Kidney (tissue), 14 donors: Measurements from ENCODE around the gene CMTM3. TPM values are rescaled to one million over a fixed set of nuclear protein-coding genes. Genes with fewer than 3 reads are reported as not detected.
"Not testable (repeated sequence)": the region's sequence is repeated elsewhere in the genome, so short reads cannot be mapped to it uniquely, and the experiment has no call there.

Experiments used
- DNase-seq, 5 donors: peaks; one replicate each; pipeline ENCODE4 v3.0.0-alpha.2; 2013 to 2020
- FAIRE-seq: peaks from 2 replicates; lab custom pipeline; 2012; peaks lifted over from hg19 to GRCh38; lab: Jason Lieb, UNC
- H3K27ac ChIP-seq, 2 donors: one replicate each; pipeline ENCODE4 v1.7.0; 2013; ENCODE audit warnings: low read depth in 2 of 2, low read length in 2 of 2, inconsistent platforms in 1 of 2
- H3K27me3 ChIP-seq: one replicate; pipeline ENCODE4 v1.7.1; 2013; ENCODE audit warnings: low read length, inconsistent platforms; ENCODE audit not compliant: control insufficient read depth, insufficient read depth
- H3K36me3 ChIP-seq, 3 donors: one replicate each; pipeline versions ENCODE4 v1.7.0 to v1.7.1; 2013; ENCODE audit warnings: low read length in 3 of 3, control low read depth in 1 of 3, inconsistent platforms in 1 of 3; ENCODE audit not compliant: insufficient read depth in 3 of 3, control insufficient read depth in 2 of 3
- H3K4me1 ChIP-seq, 3 donors: one replicate each; pipeline versions ENCODE4 v1.7.0 to v1.7.1; 2013; ENCODE audit warnings: low read length in 3 of 3, inconsistent platforms in 1 of 3, low read depth in 1 of 3; ENCODE audit not compliant: control insufficient read depth in 2 of 3, insufficient read depth in 2 of 3
- H3K4me3 ChIP-seq, 3 donors: one replicate each; pipeline versions ENCODE4 v1.7.0 to v1.8.1; 2013; ENCODE audit warnings: low read length in 3 of 3, control low read depth in 1 of 3, inconsistent platforms in 1 of 3
- H3K9ac ChIP-seq, 3 donors: one replicate each; pipeline versions ENCODE4 v1.7.0 to v1.7.1; 2013; ENCODE audit warnings: low read length in 3 of 3, control low read depth in 1 of 3, inconsistent platforms in 1 of 3
- H3K9me3 ChIP-seq, 3 donors: one replicate each; pipeline versions ENCODE4 v1.7.0 to v1.7.1; 2013; ENCODE audit warnings: low read length in 3 of 3, control low read depth in 1 of 3, inconsistent platforms in 1 of 3; ENCODE audit not compliant: control insufficient read depth in 2 of 3, insufficient read depth in 1 of 3
- intact Hi-C: fragments of 100-400 bp; cut with DNase I; formaldehyde crosslinking; loops from one replicate; pipeline ENCODE4 v1.11.1; 2022
- polyA plus RNA-seq: library from polyadenylated mRNA; stranded (reverse); fragments of 350-450 nt; fragmentation: Illumina TruSeq; extraction: RNeasy Lipid Tissue Mini Kit (QIAGEN cat#74804); gene quantifications from one replicate; pipeline ENCODE4 v1.2.3, GENCODE V29; 2014; ENCODE audit warnings: low read depth, low replicate concordance; ENCODE audit not compliant: insufficient read depth
- total RNA-seq: library from RNA; stranded (reverse); fragmentation: NEBNext Ultra II Directional; extraction: Animal tissue kit (Norgen Biotek cat#: 25700); gene quantifications from one replicate; pipeline ENCODE4 v1.2.1, GENCODE V29; 2021
- TF ChIP-seq, protein P1 (sequence below): IDR thresholded peaks from 3 replicates; pipeline ENCODE4 v1.5.1; 2012; ENCODE audit warnings: mild to moderate bottlenecking, moderate library complexity, borderline replicate concordance; ENCODE audit not compliant: insufficient read depth; ENCODE audit errors: extremely low read depth
- donor health status: control.
- donor health status: control.
- donor health status: control.
- donor health status: control.
- donor health status: control.
- donor health status: DM: yes; HTN: yes; CAD: no.
- donor health status: Normal renal cell carcinoma (clear cell type).

The CMTM3 gene
- total and polyA plus RNA-seq, 2 donors from 2014 or later, result 13.8 to 22.9 TPM

DNA sequence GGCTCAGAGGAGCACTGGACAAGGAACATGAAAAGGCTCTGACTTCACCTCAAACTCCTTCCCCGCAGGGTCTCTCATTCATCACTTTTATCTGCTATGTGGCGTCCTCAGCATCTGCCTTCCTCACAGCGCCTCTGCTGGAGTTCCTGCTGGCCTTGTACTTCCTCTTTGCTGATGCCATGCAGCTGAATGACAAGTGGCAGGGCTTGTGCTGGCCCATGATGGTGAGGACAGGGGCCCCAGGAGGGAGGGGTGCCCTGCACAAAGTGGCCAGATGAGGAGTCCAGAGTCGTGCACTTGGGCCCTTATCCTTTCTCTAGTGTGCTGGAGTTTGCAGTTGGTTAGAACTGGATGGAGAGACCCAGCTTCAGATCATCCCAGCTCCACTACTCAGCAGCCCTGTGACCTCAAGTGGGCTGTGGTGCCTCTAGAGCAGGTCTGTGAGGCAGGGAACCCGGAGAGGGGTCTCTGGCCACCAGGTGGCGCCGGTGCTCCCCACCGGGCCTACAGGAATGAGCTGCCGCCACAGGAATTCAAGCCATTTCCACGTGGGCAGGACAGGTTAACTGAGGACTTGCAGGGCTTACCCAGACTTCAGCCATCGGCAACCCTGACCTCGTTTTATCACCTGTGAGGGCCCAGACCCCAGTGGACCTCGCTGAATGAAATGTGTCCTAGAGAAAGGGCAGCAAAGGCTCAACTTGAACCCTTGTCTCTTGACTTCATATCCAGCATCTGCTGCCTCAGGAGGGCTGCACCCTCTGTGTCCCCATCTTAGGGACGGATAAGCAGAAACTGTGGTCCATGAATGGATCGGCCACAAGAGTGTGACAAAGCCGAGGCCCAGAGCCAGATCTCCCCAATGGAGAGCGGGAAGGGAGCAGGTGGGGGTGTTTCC, 4.0 kb downstream of the CMTM3 start:
- peaks cover 0 to 10% (median 3%) of the 10 kb centered on the region in 3 donors for H3K36me3 ChIP-seq

DNA sequence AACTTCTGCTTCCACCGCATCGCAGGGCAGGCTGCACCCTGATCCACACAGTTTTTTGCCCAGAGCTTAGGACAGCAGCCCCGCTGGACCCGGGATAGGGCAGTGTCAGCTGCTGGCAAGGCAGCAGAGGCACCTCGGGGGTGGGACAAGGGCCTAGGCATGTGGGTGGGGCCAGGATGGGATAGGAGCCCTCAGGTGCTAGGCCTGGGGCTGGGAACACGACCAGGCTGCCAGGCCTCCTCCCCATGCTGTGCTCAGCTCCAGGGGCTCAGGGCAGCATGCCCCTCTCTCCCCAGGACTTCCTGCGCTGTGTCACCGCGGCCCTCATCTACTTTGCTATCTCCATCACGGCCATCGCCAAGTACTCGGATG, 4.6 kb downstream of the CMTM3 start:
- DNase-seq (peak in 1 of 5 donors; percentile 74), FAIRE-seq (no peak)
- H3K9ac ChIP-seq, result peak overlapping the region in 1 of 3 donors; percentile 28
- H3K27ac ChIP-seq, result no peak overlapping the region
- intact Hi-C loops, result loop anchor here (10.0 kb wide), 1 partner anchor 204 kb away; no protein-coding TSS in a partner anchor
- no peaks in the 10 kb centered on the region for H3K9me3 ChIP-seq
- no peaks in the 10 kb centered on the region for H3K27me3 ChIP-seq
- peaks cover 0 to 10% (median 8%) of the 10 kb centered on the region in 3 donors for H3K4me1 ChIP-seq
- TF ChIP-seq, protein P1, sequence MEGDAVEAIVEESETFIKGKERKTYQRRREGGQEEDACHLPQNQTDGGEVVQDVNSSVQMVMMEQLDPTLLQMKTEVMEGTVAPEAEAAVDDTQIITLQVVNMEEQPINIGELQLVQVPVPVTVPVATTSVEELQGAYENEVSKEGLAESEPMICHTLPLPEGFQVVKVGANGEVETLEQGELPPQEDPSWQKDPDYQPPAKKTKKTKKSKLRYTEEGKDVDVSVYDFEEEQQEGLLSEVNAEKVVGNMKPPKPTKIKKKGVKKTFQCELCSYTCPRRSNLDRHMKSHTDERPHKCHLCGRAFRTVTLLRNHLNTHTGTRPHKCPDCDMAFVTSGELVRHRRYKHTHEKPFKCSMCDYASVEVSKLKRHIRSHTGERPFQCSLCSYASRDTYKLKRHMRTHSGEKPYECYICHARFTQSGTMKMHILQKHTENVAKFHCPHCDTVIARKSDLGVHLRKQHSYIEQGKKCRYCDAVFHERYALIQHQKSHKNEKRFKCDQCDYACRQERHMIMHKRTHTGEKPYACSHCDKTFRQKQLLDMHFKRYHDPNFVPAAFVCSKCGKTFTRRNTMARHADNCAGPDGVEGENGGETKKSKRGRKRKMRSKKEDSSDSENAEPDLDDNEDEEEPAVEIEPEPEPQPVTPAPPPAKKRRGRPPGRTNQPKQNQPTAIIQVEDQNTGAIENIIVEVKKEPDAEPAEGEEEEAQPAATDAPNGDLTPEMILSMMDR, result no peak
- no peak overlapping the region for H3K4me3 ChIP-seq
- H3K36me3 ChIP-seq, result peaks cover 0 to 10% (median 3%) of the 10 kb centered on the region in 3 donors

More for the DNA sequence above, 4.0 kb downstream of the CMTM3 start:
- FAIRE-seq, result no peak
- peak; percentile 92 to 95 (median 92) for DNase-seq
- Histone ChIP-seq H3K9me3 (no peaks in the 10 kb centered on the region), H3K4me3 (no peak overlapping the region), H3K4me1 (peaks cover 0 to 14% (median 8%) of the 10 kb centered on the region in 3 donors), H3K27ac (no peak overlapping the region), H3K9ac (peak overlapping the region in 1 of 3 donors; percentile 28), H3K27me3 (no peaks in the 10 kb centered on the region)
- intact Hi-C loops, result loop anchor here (10.0 kb wide), 1 partner anchor 204 kb away; no protein-coding TSS in a partner anchor
- TF ChIP-seq, protein P1, result peak; percentile 75

DNA sequence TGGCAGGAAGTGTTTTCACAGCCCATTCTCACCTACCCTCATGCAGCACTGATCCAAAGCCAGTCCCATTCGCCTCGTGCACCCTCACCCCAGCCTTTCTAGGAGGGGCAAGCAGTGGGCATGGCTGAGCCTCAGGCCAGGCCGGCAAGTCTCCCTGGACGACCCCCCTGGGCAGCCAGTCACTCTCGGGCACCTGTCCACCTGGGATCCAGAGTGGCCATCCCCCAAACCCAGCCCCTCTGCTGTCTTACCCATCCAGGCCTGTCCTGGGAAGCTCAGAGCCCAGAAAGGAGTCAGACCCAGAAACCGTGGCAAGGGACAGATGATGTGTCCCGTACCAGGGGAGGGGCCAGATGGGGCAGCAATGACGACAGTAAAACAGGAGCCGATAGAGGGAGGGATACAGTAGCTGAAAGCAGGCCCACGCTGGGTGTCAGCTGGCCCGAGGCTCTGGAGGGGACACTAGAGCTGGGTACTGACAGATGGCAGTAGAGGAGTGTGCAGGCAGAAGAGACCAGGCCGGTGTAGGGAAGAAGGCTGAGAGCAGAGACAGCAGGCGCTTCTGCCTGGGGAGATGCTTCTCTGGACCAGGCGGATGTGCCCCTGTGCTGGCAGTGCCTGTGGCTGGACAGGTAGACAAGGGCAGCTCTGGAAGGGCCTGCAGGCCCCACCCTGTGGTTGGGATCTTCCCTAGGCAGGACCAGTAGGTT, 5.8 kb downstream of the CMTM3 start:
- Histone ChIP-seq H3K4me1 (peaks cover 0 to 10% (median 8%) of the 10 kb centered on the region in 3 donors), H3K27me3 (no peaks in the 10 kb centered on the region), H3K4me3 (no peak overlapping the region), H3K36me3 (peaks cover 0 to 19% (median 3%) of the 10 kb centered on the region in 3 donors), H3K9me3 (no peaks in the 10 kb centered on the region), H3K9ac (no peak overlapping the region), H3K27ac (no peak overlapping the region)
- intact Hi-C loops, result no loop called here
- TF ChIP-seq, protein P1, result no peak
- FAIRE-seq (no peak), DNase-seq (peak in 1 of 5 donors; percentile 71)

DNA sequence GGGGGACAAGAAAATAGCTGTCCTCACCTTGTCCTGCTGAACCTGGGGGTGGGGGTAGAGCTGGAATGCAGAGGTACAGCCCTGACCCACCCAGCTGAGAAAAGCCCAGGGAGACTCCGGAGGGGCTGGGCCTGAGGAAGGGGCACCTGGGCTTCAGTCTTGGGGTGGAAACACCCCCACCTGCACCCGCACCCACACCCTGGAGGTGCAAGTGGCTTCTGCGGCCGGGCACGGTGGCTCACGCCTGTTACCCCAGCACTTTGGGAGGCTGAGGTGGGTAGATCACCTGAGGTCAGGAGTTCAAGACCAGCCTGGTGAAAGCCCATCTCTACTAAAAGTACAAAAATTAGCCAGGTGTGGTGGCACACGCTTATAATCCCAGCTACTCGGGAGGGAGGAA, 7.4 kb downstream of the CMTM3 start:
- H3K27ac ChIP-seq, H3K27me3 ChIP-seq, FAIRE-seq, H3K9me3 ChIP-seq, H3K4me3 ChIP-seq, H3K4me1 ChIP-seq, intact Hi-C loops, H3K9ac ChIP-seq: not testable (repeated sequence)
- peak in 1 of 5 donors; percentile 37 for DNase-seq
- peaks cover 0 to 19% (median 7%) of the 10 kb centered on the region in 3 donors for H3K36me3 ChIP-seq
